GM21717 (cell line): ENCODE results near the gene GDF7.

ENCODE experiments used
- ATAC-seq: cut with Tn5 transposase; IDR thresholded peaks from one replicate; pipeline ENCODE4 v1.9.1; 2021; ENCODE audit warnings: mild to moderate bottlenecking, moderate library complexity; ENCODE audit not compliant: unreplicated experiment

Gene GDF7

GRCh38 chr2:20627712-20628380 is 39.1 kb upstream of the GDF7 start:
- ATAC-seq, result no peak

GRCh38 chr2:20629181-20629580 is 37.8 kb upstream of the GDF7 start:
- ATAC-seq, result no peak

GRCh38 chr2:20629581-20630171 is 37.3 kb upstream of the GDF7 start:
- no peak for ATAC-seq

GRCh38 chr2:20630967-20631366 is 36.0 kb upstream of the GDF7 start:
- ATAC-seq, result no peak

- ATAC-seq, result no peak
These were observed 35.2 kb upstream of the GDF7 start for GRCh38 chr2:20631617-20632307.

GRCh38 chr2:20632446-20632990 is 34.4 kb upstream of the GDF7 start:
- ATAC-seq, result no peak

GRCh38 chr2:20633001-20633400 is 33.9 kb upstream of the GDF7 start:
- ATAC-seq, result no peak

GRCh38 chr2:20633794-20634506 is 33.0 kb upstream of the GDF7 start:
- ATAC-seq, result no peak

- no peak for ATAC-seq
These were observed 32.3 kb upstream of the GDF7 start for GRCh38 chr2:20634507-20635112.

- ATAC-seq, result no peak
These were observed 31.8 kb upstream of the GDF7 start for GRCh38 chr2:20635113-20635510.

GRCh38 chr2:20635675-20636584 is 31.0 kb upstream of the GDF7 start:
- ATAC-seq, result peak; percentile 68

GRCh38 chr2:20637147-20637546 is 29.8 kb upstream of the GDF7 start:
- no peak for ATAC-seq

GRCh38 chr2:20638014-20638413 is 28.9 kb upstream of the GDF7 start:
- no peak for ATAC-seq

GRCh38 chr2:20638646-20639430 is 28.1 kb upstream of the GDF7 start:
- ATAC-seq, result no peak

GRCh38 chr2:20640411-20641122 is 26.4 kb upstream of the GDF7 start:
- ATAC-seq, result no peak

- ATAC-seq, result no peak
These were observed 25.6 kb upstream of the GDF7 start for GRCh38 chr2:20641123-20641985.
